ENCODE data around the gene WNT2B.

GRCh38 chr1:112554411-112554810 lies 45.6 kb downstream of the WNT2B start:
- TF ChIP-seq CTCF (IDR thresholded peaks at IDR 0.05) (no peak), AFF4 (CRISPR knock-in tag; IDR thresholded peaks at IDR 0.05; ENCODE audit: borderline replicate concordance) (no peak), JUN (CRISPR knock-in tag; IDR thresholded peaks at IDR 0.05) (no peak), USF2 (CRISPR knock-in tag; IDR thresholded peaks at IDR 0.05) (no peak), FOXJ3 (CRISPR knock-in tag; IDR thresholded peaks at IDR 0.05; ENCODE audit: borderline replicate concordance) (no peak), HMGA2 (CRISPR knock-in tag; IDR thresholded peaks at IDR 0.05) (no peak), FOXP4 (CRISPR knock-in tag; IDR thresholded peaks at IDR 0.05) (no peak), MXD4 (CRISPR knock-in tag; IDR thresholded peaks at IDR 0.05; ENCODE audit: borderline replicate concordance) (no peak), FOXK1 (CRISPR knock-in tag; IDR thresholded peaks at IDR 0.05) (no peak)
- TF ChIP-seq, protein P1, sequence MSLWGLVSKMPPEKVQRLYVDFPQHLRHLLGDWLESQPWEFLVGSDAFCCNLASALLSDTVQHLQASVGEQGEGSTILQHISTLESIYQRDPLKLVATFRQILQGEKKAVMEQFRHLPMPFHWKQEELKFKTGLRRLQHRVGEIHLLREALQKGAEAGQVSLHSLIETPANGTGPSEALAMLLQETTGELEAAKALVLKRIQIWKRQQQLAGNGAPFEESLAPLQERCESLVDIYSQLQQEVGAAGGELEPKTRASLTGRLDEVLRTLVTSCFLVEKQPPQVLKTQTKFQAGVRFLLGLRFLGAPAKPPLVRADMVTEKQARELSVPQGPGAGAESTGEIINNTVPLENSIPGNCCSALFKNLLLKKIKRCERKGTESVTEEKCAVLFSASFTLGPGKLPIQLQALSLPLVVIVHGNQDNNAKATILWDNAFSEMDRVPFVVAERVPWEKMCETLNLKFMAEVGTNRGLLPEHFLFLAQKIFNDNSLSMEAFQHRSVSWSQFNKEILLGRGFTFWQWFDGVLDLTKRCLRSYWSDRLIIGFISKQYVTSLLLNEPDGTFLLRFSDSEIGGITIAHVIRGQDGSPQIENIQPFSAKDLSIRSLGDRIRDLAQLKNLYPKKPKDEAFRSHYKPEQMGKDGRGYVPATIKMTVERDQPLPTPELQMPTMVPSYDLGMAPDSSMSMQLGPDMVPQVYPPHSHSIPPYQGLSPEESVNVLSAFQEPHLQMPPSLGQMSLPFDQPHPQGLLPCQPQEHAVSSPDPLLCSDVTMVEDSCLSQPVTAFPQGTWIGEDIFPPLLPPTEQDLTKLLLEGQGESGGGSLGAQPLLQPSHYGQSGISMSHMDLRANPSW (CRISPR knock-in tag; conservative IDR thresholded peaks at IDR 0.05; ENCODE audit: low read depth) = no peak
- TF ChIP-seq, protein P2, sequence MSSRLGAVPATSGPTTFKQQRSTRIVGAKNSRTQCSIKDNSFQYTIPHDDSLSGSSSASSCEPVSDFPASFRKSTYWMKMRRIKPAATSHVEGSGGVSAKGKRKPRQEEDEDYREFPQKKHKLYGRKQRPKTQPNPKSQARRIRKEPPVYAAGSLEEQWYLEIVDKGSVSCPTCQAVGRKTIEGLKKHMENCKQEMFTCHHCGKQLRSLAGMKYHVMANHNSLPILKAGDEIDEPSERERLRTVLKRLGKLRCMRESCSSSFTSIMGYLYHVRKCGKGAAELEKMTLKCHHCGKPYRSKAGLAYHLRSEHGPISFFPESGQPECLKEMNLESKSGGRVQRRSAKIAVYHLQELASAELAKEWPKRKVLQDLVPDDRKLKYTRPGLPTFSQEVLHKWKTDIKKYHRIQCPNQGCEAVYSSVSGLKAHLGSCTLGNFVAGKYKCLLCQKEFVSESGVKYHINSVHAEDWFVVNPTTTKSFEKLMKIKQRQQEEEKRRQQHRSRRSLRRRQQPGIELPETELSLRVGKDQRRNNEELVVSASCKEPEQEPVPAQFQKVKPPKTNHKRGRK (CRISPR knock-in tag; IDR thresholded peaks at IDR 0.05; ENCODE audit: borderline replicate concordance) = no peak
- TF ChIP-seq, protein P3, sequence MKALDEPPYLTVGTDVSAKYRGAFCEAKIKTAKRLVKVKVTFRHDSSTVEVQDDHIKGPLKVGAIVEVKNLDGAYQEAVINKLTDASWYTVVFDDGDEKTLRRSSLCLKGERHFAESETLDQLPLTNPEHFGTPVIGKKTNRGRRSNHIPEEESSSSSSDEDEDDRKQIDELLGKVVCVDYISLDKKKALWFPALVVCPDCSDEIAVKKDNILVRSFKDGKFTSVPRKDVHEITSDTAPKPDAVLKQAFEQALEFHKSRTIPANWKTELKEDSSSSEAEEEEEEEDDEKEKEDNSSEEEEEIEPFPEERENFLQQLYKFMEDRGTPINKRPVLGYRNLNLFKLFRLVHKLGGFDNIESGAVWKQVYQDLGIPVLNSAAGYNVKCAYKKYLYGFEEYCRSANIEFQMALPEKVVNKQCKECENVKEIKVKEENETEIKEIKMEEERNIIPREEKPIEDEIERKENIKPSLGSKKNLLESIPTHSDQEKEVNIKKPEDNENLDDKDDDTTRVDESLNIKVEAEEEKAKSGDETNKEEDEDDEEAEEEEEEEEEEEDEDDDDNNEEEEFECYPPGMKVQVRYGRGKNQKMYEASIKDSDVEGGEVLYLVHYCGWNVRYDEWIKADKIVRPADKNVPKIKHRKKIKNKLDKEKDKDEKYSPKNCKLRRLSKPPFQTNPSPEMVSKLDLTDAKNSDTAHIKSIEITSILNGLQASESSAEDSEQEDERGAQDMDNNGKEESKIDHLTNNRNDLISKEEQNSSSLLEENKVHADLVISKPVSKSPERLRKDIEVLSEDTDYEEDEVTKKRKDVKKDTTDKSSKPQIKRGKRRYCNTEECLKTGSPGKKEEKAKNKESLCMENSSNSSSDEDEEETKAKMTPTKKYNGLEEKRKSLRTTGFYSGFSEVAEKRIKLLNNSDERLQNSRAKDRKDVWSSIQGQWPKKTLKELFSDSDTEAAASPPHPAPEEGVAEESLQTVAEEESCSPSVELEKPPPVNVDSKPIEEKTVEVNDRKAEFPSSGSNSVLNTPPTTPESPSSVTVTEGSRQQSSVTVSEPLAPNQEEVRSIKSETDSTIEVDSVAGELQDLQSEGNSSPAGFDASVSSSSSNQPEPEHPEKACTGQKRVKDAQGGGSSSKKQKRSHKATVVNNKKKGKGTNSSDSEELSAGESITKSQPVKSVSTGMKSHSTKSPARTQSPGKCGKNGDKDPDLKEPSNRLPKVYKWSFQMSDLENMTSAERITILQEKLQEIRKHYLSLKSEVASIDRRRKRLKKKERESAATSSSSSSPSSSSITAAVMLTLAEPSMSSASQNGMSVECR (CRISPR knock-in tag; IDR thresholded peaks at IDR 0.05; ENCODE audit: borderline replicate concordance) = no peak

Measured in WTC11 (cell line).